GM19372 (cell line): ENCODE results near the gene GALNT18.

ENCODE experiments used
- ATAC-seq: cut with Tn5 transposase; IDR thresholded peaks from one replicate; pipeline ENCODE4 v1.9.1; 2021; ENCODE audit warnings: mild to moderate bottlenecking, low read depth, moderate library complexity; ENCODE audit not compliant: unreplicated experiment

GALNT18 gene

DNA sequence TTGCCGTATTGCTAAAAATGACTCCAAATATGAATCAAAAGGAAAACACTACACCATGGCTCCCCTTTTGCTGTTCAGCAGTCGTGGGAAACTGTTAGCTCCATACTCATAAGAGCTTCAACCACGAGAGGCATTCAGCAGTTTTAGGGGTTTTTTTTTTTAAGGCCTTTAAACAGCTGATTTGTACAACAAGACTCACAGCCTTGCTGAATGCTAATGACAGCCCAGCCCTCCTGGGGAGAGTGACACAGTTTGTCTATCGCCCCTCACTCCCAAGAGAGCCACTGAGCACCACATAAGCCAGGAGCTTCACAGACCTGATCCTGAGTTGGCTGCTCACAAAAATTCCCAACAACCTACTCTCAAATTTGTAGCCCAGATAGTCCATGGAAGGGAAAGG, 32.4 kb downstream of the GALNT18 start:
- no peak for ATAC-seq

- no peak for ATAC-seq
Observed at GRCh38 chr11:11588891-11589290, 32.9 kb downstream of the GALNT18 start.

DNA sequence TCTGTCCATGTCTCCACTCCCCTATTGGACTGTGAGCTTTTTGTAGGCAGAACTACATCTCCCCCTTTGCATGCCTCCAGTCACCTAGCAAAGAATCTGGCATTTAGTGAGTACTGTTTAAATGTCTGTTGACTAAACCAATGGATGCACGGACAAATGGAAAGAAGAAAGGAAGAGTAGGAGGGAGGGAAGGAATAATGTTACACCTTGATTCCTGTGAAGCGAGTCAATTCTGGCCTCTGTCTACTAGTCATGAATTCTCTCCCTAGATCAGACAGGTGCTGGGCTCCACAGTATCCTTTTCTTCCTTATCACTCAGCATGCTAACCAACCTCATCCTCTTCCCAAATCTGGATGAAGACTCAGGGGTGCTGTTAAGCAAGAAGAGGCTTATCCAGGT, 33.6 kb downstream of the GALNT18 start:
- ATAC-seq = no peak

- ATAC-seq = no peak
Observed at GRCh38 chr11:11587122-11587521, 34.7 kb downstream of the GALNT18 start.

DNA sequence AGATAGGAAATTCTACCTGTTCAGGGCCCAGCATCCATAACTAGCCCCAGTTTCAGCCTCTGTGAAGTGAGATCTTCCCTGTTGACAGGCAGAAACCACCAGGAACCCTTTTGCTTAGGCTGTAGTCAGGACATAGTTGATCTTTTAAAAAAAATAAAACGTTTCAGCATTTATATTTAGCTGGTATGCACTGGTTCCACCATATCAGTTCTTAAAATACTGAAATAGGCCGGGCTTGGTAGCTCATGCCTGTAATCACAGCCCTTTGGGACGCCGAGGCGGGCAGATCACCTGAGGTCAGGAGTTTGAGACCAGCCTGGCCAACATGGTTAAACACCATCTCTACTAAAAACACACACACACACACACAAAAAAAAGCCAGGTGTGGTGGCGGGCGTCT, 35.3 kb downstream of the GALNT18 start:
- no peak for ATAC-seq

GRCh38 chr11:11584937-11585336, 36.9 kb downstream of the GALNT18 start:
- ATAC-seq = no peak

DNA sequence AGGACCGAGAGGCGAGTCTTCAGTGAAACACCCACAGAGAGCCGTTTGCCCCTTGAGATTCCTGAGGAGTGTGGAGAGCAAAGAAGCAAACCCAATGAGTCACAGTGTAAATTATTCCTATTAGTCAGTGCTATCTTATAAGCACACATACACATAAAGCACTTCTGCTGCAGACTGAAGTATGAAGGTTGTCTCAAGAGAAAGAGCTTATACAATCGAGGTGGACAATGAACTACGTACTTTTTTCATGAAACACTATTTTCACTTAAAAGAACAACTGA, 37.3 kb downstream of the GALNT18 start:
- no peak for ATAC-seq

DNA sequence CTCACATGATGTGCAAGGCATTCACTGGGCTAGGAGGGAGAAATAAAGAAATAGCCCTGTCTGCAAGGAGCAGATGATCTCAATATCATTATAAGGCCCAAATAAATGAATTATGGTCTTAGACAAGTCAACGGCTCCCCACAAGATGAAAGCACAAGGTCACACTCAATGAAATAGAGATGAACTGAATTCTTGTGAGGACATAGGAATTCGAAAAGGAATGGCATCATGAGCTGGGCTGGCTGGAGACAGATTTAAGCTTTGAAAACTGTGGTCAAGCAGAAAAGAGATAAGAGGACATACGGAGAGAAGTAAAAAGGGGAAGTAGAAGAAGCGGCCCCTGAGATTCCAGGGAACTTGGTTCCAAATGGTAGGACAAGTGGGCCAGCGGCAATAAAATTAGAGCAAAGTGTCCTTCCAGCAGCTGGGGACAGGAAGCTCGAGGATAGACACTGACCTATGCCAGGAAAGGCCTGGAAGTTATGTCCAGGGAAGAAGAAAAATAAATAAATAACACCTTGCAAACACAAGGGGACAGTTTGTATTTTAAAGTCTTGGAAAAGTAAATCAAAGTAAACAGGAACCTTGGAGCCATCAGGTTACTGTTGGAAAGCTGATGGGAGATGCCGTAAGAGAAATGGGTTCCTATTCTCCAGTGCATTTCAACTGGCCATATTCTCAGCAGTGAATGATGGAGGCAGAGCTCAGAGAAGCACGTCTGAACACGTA, 37.8 kb downstream of the GALNT18 start:
- no peak for ATAC-seq

- no peak for ATAC-seq
Observed at GRCh38 chr11:11582011-11582701, 39.6 kb downstream of the GALNT18 start.

GRCh38 chr11:11581481-11581880, 40.3 kb downstream of the GALNT18 start:
- ATAC-seq = no peak

- ATAC-seq = no peak
Observed at GRCh38 chr11:11580841-11581411, 40.9 kb downstream of the GALNT18 start.

DNA sequence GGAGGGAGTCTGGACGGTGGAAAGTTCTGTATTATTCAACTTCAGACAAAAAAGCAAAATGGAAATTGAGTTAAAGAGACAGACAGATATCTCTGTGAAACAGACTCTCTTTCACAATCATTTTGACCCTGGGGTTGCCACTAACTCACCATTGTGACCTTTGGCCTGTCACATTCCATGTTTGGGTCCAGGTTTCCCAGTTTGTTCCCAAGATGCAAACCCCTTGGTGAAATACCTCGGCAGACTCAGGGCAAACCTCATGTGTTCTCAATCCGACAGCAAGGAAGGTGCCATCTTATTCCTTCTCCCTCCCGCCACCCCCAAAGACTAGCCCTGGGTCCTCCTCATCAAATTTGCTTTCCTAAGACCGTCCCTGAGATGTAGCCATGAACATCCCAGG, 41.8 kb downstream of the GALNT18 start:
- no peak for ATAC-seq

DNA sequence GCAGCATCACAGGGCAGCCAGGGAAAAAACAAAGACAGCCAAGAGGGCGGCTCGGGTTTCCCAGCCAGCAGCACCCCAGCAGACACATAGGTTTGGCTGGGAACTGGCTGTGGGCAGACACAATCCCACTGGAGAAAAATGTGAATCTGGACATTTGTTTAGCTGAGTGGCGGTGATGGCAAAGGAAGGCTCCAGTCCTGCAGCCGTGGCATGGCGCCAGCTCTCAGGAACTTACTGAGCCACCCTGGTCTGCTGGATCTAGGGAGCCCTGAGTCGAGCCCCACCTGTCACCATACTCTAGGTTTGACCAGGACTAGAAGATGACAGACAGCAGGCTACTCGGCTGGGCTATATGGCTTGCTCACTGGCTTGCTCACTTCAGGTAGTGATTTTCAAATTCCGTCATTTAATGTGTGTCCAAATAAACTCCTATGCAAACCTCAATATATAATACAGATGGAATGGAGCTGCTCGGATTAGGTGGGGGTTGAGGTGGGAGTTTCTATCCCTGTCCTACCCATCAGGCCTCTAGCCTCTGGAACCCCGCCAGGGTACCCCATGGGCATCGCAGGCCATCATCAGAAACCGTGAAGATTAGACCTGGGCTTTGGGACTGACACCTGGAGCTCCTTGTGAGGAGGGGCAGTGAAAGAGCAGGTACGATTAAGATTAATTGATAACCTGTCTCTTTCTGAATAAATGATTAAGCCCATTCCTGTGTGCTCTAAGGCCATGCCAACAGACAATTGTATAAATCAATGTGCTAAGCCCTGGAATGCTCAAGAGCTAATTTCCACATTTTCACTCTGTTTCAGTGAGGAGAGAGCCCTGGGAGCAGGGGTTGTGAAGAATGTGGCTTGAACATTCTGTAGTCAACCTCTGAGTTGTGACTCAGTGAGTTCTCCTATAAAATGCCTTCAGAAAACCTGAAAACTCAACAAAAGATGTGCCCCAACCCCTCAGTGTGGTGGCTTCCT, 42.5 kb downstream of the GALNT18 start:
- no peak for ATAC-seq

- ATAC-seq = no peak
Observed at GRCh38 chr11:11577932-11578911, 43.6 kb downstream of the GALNT18 start.

DNA sequence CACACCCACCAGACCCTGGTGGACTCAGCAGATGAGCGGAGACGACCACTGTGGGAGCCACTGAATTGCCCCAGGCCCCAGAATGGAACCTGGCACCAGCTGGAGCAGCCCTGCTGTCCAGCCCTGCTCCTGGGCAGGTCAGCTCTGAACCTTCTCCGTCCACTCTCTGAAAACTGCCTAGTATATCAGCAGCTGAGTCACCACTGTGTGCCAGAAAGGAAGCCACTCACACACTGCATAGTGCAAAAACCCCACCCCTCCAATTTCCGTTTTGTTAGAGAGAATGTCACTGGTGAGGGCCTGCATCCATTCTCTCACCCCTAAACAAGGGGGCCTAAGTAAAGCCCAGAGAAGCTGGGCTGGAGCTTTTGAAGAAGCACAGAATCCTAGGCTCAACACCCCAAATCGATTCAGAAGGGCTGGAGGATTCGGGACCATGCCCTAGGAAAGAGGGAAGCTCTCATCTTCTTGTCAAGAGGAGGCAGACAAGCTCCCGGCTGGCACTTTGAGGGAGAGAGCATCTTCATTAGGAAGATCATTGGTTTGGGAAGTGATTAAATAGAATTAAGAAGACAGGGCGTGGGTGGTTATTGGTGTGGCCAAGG, 44.5 kb downstream of the GALNT18 start:
- no peak for ATAC-seq

DNA sequence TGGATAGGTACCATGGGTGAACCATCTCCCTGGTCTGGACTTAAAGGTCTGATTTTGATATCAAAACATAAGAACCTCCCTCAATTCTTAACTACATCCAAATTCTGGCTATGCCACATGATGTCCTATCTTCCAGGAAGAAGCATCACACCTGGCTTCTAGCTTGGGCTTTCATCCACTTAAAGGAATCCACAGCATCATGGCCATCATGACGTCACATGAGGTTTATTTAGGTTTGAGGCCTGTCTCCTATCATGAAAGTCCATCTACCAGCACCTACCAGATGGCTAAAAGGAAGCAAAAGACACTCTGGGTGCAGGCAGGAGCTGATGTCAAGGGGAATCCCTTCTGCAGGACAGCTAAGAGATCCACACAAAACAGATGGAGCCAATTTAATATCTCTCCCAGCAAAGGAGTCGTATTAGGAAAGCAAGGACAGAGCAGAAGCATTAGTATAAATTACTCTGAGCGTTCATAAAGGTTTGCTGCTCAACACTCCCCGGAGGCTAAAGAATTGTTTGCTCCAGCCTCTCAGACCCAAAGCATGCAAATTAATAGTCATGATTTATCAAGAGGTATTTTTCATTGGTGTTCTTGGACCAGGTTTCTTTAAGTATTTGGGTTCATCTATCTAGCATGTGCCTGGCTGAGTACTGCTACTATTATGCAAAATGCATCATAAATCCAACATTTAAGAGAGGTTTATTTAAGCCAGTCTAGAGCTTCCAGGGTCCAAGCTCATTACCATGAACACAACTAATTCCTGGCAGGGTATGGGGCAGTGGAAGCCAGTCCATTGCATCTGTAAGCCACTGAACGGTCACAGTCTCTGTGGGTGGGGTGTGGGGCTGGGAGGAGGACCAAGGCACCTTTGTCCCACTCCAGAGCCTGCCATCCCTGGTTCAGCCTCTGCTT, 47.2 kb downstream of the GALNT18 start:
- no peak for ATAC-seq

DNA sequence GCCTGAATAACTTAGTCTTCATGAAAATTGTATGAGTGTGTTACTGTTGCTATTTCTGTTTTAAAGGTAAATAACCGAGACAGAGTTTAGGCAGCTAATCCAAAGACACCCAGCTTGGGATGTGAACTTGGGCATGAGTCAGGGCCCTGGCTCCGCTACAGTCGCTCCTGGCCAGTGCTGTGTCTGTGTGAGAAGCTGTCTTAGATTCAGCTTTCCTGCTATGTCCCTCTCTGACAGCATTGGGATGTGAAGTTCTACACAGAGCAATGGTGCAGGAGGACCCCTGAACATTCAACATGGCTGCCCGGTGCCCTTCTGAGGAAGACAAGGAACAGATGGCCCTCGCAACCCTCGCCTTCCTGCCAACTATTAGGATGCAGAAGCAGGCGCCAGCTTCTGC, 49.4 kb downstream of the GALNT18 start:
- ATAC-seq = no peak

- no peak for ATAC-seq
Observed at GRCh38 chr11:11571893-11572292, 49.9 kb downstream of the GALNT18 start.
